T-helper 9 cell (primary cell): ENCODE results near the gene ACSF3.
A peak's percentile ranks its signal among the peaks of the same experiment; 100 is the strongest.
"Not testable (repeated sequence)": the region's sequence is repeated elsewhere in the genome, so short reads cannot be mapped to it uniquely, and the experiment has no call there.

Experiments used
- DNase-seq: peaks from one replicate; pipeline ENCODE4 v3.0.0-alpha.2; 2020

Gene ACSF3

GRCh38 chr16:89163297-89163696 is 69.6 kb downstream of the ACSF3 start:
- no peak for DNase-seq

DNA sequence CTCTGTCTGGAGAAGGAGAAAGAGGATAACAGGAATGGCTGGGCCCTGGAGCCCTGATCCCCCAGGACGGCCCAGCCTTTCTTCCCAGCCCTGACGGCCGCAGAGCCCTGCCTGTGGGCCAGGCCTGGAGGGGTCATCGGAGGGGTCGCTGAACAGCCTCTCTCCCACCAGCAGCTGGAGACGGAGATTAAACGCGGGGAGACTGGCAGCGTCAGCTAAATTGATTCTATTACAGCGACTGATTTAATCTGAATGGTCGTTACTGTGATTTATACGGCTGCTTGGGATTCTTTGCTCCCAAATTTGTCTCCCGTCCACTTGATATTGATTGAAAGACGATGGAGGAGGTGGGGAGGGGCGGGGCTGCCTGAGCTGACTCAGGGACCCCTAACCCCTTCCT is 70.8 kb downstream of the ACSF3 start:
- no peak for DNase-seq

DNA sequence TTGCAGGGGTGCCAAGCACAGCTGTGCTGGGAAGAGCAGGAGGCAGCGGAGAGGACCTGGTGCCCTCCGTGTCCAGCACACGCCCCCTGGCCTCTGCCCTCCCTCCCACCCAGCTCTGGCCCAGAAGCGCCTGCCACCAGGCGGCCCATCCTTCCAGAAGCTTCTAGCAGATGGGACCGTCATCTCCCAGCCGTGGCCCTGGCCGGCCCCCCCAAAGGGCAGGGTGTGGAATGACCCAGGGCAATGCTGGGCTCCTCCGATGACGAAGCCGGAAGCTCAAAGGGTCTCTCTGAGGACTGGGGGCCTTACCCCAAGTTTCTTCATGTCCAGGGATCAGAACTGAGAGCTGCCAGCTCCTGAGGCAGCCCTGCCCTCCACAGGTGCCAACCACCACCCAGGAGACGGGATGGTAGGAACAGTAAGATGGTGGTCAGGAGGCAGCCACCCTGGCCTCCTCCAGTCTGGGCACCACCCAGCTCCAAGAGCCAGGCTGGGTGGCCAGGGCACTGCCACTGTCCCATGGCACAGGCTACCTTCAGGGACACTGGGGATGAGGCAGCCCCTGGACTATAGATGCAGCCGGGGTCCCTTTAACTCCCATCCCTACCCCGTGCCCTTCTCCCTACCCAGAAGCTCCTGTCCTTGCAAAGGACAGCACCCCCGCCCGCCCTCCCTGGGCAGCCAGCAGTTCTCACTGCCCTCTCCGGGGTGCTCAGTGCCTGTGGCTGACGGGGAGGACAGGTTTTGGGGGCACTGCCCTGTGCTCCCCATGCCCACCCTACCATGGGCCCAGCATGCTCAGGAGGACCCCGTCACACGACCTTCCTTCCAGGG is 71.4 kb downstream of the ACSF3 start:
- DNase-seq = no peak

DNA sequence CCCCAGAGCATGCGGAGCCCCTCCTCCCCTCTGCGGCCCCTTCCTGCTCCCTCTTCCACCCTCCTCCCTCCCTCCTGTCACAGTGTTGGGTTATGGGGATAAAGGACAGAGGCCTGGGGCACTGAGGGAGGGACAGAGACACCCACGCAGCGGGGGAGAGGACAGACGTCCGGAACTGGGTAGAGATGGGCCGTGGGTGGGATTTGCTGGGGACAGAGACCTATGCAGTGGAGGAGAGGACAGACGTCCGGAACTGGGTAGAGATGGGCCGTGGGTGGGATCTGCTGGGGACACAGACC is 72.0 kb downstream of the ACSF3 start:
- not testable (repeated sequence) for DNase-seq

- DNase-seq = no peak
Observed at GRCh38 chr16:89166696-89167424, 73.2 kb downstream of the ACSF3 start.

- DNase-seq = peak; percentile 85
Observed at GRCh38 chr16:89167425-89167941, 73.8 kb downstream of the ACSF3 start.

DNA sequence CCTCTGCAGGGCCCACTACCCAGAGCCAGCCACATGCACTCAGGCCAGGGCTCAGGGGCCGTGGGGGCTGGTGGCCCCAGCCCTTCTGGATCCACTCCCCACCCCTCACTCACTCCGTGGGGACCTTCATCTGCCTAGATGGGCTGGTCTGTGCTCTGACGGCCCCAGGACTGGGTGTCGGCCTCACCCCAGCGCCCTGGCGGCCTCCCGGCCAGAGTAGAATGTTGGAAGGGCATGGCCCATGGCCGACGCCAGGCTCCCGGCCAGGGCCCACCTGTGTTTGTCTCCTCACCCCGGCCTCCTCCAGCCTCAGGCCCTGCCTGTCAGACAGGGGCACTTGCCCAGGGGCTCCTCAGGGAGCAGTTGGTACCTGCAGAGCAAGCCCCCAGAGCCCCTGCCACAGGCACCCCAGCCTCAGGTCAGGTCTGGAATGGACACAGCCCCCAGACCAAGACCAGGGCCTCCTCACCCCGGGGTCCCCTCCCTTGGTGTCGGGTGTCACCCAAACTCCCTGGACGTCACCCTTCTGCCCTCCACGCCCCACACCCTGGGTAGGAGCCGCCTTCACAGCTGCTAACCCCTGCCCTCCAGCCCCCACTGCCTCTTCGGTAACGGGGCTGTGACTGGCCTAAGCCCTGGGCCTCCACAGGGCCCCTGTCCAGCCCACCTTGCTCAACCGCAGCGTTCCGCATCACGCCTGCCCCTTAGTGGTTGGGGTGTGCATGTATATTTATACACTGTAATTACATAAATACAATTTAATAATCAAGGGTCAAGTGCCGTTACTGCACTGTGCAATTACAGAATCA is 74.9 kb downstream of the ACSF3 start:
- DNase-seq = no peak

DNA sequence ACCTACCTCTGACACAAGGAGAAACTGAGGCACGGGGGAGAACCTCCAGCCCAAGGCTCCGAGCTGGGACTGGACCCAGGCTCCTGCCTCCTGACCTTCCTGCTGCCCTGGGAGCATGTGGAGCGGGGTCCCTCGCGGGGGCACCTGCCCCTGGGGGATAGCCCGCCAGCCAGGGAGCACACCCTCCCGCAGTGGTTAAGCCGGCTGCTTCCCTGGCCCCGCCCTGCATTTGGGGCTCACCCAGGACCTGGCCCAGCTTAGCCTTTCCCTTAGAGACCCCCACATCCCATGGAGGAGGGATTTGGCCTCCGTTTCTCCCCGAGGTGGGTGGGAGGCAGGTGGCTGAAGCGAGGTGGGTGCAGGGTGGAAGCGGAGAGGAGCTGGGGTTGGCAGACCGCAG is 76.1 kb downstream of the ACSF3 start:
- DNase-seq = no peak

DNA sequence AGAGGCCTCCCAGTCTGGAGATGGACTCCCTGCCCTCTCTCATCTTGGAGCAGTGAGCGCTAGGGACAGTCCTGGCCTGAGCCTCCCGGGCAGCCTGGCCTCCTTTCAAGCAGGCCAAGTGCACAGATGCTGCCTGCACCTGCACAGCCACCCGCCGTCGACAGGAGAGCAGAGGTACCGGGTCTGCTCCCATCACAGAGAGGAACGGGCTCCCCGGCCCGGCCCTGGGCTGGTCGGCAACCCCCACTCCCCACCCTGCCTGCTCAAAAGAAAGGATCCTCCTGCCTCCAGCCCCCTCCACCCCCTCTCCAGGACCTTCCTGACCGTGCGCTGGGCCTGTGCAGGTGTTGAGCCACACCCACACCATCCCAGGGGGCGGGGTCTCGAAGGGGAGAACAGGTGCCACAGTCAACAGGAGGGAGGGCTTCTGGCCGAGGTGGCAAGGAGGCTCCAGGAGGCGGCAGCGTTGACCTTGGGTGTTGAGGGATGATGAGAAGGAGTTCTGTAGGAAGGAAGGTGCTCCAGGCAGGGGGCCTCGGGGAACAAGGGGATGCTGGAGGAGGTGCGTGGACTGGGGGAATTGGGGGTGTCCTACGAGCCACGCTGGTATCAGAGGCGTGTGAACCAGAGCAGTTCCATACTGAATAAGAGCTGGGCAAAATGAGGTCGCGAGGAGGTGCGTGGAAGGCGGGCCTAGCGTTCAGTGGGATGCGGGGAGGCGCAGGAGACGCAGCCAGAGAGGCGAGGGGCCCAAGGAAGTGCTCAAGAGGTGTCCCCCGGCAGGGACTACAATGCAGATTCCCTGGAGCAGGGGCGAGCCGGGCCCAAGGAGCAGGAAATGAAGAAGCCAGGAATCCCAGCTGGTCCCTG is 76.9 kb downstream of the ACSF3 start:
- DNase-seq = no peak

- peak; percentile 93 for DNase-seq
Observed at GRCh38 chr16:89171216-89172170, 77.8 kb downstream of the ACSF3 start, which contains the start of gene CDH15. Gene CDH15 (plus strand): TSS chr16:89171748. CDS start chr16:89171832, 84 bp downstream.

- no peak for DNase-seq
Observed at GRCh38 chr16:89172171-89172527, 78.5 kb downstream of the ACSF3 start.

DNA sequence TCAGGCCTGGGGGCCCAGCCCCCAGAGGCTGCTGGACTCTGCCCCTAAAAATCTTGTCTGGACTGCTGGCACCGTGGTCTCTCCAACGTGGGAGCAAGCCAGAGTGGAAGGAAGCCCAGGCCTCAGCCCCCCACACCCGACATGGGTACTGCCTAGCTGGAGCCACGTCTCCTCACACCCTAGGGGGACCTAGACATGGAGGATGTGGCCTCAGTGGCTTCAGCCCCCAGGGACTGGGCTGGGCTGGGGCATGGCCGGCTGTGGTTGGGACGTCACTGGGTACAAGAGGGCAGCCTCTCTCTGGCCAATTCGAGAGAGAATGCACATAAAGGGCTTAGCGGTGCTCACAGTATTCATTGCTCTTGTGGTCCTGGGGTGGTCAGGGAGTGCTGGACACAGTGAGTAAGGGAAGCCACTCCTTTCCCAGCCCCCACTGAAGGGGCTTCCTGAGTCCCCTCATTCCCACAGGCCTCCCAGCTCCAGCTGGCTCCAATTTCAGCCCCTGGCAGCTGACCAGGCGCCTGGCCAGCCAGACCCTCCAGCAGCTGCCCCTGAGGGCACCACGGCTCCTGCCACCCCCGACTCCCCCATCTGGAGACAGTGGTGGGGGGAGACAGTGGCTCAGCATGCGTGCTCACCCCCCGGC is 79.0 kb downstream of the ACSF3 start:
- DNase-seq = no peak

DNA sequence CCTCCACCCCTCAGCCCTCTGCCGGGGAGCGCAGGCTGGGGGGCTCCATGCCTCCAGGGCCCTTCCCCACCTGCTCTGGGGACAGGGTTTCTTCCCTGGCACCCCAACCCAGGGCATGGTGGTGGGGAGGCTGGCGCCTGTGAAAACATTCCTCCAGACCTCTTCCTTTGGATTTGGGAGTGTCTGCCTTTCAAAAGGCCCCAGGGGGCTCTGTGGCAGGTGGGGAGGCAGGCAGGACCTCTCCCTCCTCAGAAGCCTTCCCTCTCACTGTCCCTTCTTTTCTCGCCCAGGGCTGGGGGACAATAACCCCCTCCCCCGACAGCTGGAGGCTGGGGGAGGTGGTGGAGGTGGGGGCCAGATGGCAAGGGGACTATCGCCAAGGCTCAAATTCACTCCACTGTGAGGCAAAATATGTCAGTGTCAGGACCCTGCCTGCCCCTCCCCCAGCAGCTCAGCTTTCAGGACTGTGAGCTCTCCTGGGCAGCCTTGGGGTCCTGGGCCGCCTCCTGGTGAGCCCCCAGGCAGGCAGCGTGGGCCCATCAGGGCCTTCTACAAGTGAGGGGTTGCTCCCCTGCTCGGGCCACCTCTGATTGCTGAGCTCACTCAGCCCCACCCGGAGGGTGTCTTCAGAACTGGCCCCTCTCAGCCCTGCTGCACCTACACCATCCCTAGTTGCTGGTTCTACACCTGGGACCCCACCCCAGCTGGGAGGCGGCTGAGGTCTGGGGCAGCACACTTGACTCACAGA is 79.7 kb downstream of the ACSF3 start:
- no peak for DNase-seq

DNA sequence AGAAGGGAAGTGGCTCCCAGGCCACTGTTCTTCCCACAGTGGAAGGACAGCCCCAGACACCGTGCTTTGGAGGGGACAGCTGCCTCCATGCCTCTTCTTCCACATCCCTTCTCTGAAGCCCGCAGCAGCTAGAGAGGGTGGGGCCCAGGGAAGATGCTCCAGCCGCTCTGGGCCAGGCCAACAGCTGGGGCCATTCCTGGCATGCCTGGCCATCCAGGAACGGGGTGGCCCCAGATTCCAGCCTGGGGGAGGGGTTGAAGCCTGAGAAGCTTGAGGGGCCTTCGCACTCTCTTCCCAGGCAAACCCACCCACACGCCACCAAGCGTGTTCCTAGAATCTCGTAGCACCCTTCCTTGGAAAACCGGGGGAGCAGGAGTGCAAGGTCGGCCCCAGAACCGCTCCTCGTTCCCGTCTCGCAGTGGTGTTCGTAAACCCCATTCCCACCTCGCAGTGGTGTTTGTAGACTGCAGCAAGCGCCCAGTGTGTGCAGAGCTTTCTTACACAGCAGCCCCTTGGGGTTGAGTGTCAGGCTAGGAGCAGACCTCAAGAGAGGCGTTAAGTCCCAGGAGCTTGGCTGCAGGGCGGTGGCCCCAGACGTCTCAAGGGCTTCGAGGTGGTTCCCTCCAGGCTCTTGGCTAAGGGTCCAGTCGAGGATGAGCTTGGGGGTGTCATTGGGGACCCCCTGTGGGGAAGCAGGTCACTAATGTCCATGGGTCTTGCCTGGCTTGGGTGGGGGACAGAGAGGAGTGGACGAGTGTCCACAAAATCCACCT is 80.6 kb downstream of the ACSF3 start:
- no peak for DNase-seq

GRCh38 chr16:89174877-89175276 is 81.2 kb downstream of the ACSF3 start:
- no peak for DNase-seq

DNA sequence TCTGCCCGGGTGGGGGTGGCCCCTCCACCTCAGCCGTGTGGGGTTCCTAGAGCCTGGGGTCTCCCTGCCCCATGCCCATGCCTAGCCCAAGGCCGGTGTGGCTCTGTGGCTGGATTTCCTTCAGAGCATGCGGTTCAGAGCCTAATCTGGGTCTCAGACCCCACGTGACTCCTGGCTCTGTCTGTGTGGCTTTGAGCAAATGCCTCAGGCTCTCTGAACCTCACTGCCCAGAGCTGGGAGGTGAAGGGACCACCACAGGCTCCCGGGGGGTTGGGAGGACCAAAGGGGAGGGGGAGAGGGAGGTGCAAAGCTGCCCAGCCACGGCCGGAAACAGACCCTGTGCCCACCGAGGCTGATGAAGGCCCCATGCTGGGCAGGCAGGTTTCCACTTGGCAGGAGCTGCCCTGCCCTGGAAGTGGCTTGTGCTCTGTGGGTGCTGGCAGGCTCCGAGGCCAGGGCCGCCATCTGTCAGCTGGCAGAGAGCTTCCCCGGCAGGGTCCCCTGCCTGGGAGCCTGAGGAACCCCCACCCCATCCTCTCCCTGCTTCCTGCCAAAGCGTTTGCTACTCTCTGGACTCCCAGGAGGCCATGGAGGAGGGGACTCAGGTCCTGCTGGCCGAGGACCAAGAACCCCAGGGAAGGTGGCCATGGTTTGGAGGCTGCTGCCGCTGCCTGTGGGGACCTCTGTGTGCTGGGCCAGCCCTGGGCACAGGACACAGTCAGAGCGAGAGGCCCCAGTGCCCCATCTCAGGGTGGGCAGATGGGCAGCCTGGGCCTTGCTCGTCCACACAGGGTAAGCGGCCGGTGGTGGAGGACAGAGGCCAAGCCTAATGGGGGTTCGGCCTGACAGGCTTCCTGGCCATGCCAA is 81.9 kb downstream of the ACSF3 start:
- DNase-seq = no peak

GRCh38 chr16:89176147-89176690 is 82.6 kb downstream of the ACSF3 start:
- DNase-seq = no peak

DNA sequence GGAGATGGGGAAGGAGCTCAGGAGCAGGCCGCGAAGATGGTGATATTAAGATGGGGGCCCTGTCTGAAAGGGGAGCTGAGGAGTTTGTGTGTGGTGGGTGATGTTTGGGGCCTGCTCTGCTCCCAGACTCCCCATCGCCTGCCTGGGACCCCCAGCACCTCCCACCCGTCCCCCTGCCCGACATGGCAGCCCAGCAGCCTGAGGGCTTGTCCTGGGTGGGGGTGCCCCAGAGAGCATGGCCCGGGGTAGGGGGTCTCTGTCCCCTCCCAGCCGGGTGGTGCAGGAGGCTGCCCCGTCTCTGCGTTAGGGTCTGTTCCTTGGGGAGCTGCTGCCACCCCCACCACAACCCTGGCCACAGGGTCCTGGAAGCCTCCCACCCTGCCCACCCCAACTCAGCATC is 83.1 kb downstream of the ACSF3 start:
- DNase-seq = no peak
